GM13977 (cell line): Measurements from ENCODE around the gene PCSK5.

Experiments
- DNase-seq: peaks from one replicate; pipeline ENCODE4 v3.0.0; 2012; ENCODE audit warnings: low spot score
- CTCF ChIP-seq: IDR thresholded peaks from 2 replicates; pipeline ENCODE4 v1.5.1; 2012; ENCODE audit warnings: mild to moderate bottlenecking, control low read depth; ENCODE audit not compliant: insufficient read depth; ENCODE audit errors: extremely low read depth, missing control alignments
- in situ Hi-C: fragments of 300-500 bp; cut with MboI; formaldehyde crosslinking; loops from one replicate; pipeline ENCODE4 v1.12.0; 2022; ENCODE audit warnings: low sequenced_read_pairs, low pct_unique_long_range_greater_than_20kb, mixed read lengths, inconsistent platforms; ENCODE audit not compliant: unreplicated experiment

Gene PCSK5

GRCh38 chr9:76001459-76001858, 111.0 kb downstream of the PCSK5 start:
- TF ChIP-seq CTCF = no peak
- in situ Hi-C loops = no loop called here
- DNase-seq = no peak

- in situ Hi-C loops = no loop called here
- DNase-seq = no peak
- no peak for TF ChIP-seq CTCF
Measured at GRCh38 chr9:76003041-76003440, 112.6 kb downstream of the PCSK5 start.

GRCh38 chr9:76004526-76004925, 114.1 kb downstream of the PCSK5 start:
- in situ Hi-C loops = no loop called here
- no peak for TF ChIP-seq CTCF
- peak; percentile 38 for DNase-seq

GRCh38 chr9:76007935-76008334, 117.5 kb downstream of the PCSK5 start:
- DNase-seq = no peak
- in situ Hi-C loops = no loop called here
- TF ChIP-seq CTCF = no peak

- in situ Hi-C loops = no loop called here
- TF ChIP-seq CTCF = no peak
- no peak for DNase-seq
Measured at GRCh38 chr9:76013809-76014208, 123.3 kb downstream of the PCSK5 start.

GRCh38 chr9:76018235-76018634, 127.8 kb downstream of the PCSK5 start:
- TF ChIP-seq CTCF = no peak
- in situ Hi-C loops = no loop called here
- no peak for DNase-seq

GRCh38 chr9:76018761-76019160, 128.3 kb downstream of the PCSK5 start:
- no peak for DNase-seq

More at GRCh38 chr9:76018761-76019160, 128.3 kb downstream of the PCSK5 start:
- in situ Hi-C loops = no loop called here
- no peak for TF ChIP-seq CTCF
